K562 (cell line): ENCODE results near the gene CLGN. TPM values are rescaled to one million over a fixed set of nuclear protein-coding genes. Genes with fewer than 3 reads are reported as not detected.

Experiments
- ARID1B ChIP-seq: fragments of 450-650 bp; IDR thresholded peaks from 2 replicates; pipeline ENCODE4 v1.6.1; 2016; ENCODE audit warnings: antibody characterized with exemption, mild to moderate bottlenecking, inconsistent platforms
- ARID2 ChIP-seq: fragments of 450-650 bp; IDR thresholded peaks from 2 replicates; pipeline ENCODE4 v1.6.1; 2017; ENCODE audit warnings: antibody characterized with exemption, mild to moderate bottlenecking
- CC2D1A ChIP-seq: fragments of 450-650 bp; IDR thresholded peaks from 2 replicates; pipeline ENCODE4 v1.6.1; 2017; ENCODE audit warnings: mild to moderate bottlenecking
- CSDE1 ChIP-seq, 2 experiments: fragments of 450-650 bp; IDR thresholded peaks; 2 replicates each; pipeline ENCODE4 v1.6.1; 2016; ENCODE audit warnings: mild to moderate bottlenecking in 1 of 2
- CXXC5 ChIP-seq: fragments of 250-450 bp; sonication (Bioruptor Pico); IDR thresholded peaks from 2 replicates; pipeline ENCODE4 v1.8.0; 2022; ENCODE audit warnings: inconsistent platforms, mild to moderate bottlenecking, moderate library complexity
- EP300 ChIP-seq: IDR thresholded peaks from 2 replicates; pipeline ENCODE4 v1.6.1; 2012; ENCODE audit warnings: low read length, improper control_type of control experiment
- ILF3 ChIP-seq: fragments of 450-650 bp; IDR thresholded peaks from 2 replicates; pipeline ENCODE4 v1.6.1; 2018; ENCODE audit warnings: antibody characterized with exemption, mild to moderate bottlenecking, moderate library complexity, borderline replicate concordance
- L3MBTL2 ChIP-seq: fragments of 450-650 bp; IDR thresholded peaks from 2 replicates; pipeline ENCODE4 v1.6.1; 2016; ENCODE audit warnings: mild to moderate bottlenecking, moderate library complexity
- PBX2 ChIP-seq, 2 experiments: IDR thresholded peaks in 1 of 2; conservative IDR thresholded peaks in 1 of 2; 2 replicates each; pipeline ENCODE4 v1.6.1; 2016; ENCODE audit warnings: low read depth in 2 of 2, mild to moderate bottlenecking in 1 of 2, missing compliant biosample characterization in 1 of 2, missing genetic modification characterization in 1 of 2, moderate library complexity in 1 of 2
- PTBP1 ChIP-seq: fragments of 200-400 bp; formaldehyde crosslinking; IDR thresholded peaks from 2 replicates; pipeline ENCODE4 v1.6.1; 2017; ENCODE audit warnings: low read depth, low read length
- RFX5 ChIP-seq: IDR thresholded peaks from 2 replicates; pipeline ENCODE4 v1.6.1; 2011; ENCODE audit warnings: low read depth, mild to moderate bottlenecking, improper control_type of control experiment, low read length
- SIRT6 ChIP-seq: IDR thresholded peaks from one replicate; pipeline ENCODE4 v1.6.1; 2012; ENCODE audit warnings: low read depth, mild to moderate bottlenecking, control low read depth, inconsistent platforms, low read length, moderate library complexity
- ZBTB9 ChIP-seq: fragments of 450-650 bp; formaldehyde crosslinking; IDR thresholded peaks from 2 replicates; pipeline ENCODE4 v1.4.0; 2020; ENCODE audit warnings: mild to moderate bottlenecking, moderate library complexity
- polyA plus RNA-seq, 8 experiments: library from polyadenylated mRNA; depleted of rRNA in 4 of 8; stranded (reverse) in 5 of 8; unstranded in 3 of 8; fragments of >200 nt; fragmentation: Nextera tagmentation in 2 of 8; fragmentation: Illumina TruSeq in 1 of 8; extraction: Ambion mirVana in 2 of 8; extraction: Trizol in 1 of 8; gene quantifications; 2 replicates each; pipeline versions ENCODE4 v1.2.1 to v1.2.3, GENCODE V29; 2011 to 2014; ENCODE audit warnings: inconsistent platforms in 1 of 8, missing spikeins in 1 of 8
- total RNA-seq, 7 experiments: library from RNA; depleted of rRNA in 6 of 7; stranded (reverse); fragments of >200 nt in 6 of 7; fragmentation: Illumina TruSeq in 2 of 7; extraction: Trizol in 2 of 7; gene quantifications; 2 replicates each; pipeline versions ENCODE4 v1.2.1 to v1.2.3, GENCODE V29; 2011 to 2021; ENCODE audit warnings: low replicate concordance in 1 of 7

The CLGN gene
- total and polyA plus RNA-seq, 9 of the 15 experiments (the other 6 are each of a cell fraction or from before 2014, with no cell fraction given): 0.22 to 3.6 (median 2.7) TPM

- TF ChIP-seq PBX2 (CRISPR knock-in tag; IDR thresholded peaks at IDR 0.05; ENCODE audit: low read depth): no peak
- peak; percentile 79 for TF ChIP-seq PBX2 (tag; conservative IDR thresholded peaks at IDR 0.05; ENCODE audit: low read depth)
- TF ChIP-seq SIRT6: no peak
- TF ChIP-seq ZBTB9 (CRISPR knock-in tag): no peak
- 0 out of 2 replicates have a peak, but pooled peaks have one; percentile 39 for TF ChIP-seq CXXC5 (CRISPR knock-in tag)
- TF ChIP-seq CC2D1A: no peak
- TF ChIP-seq EP300: peak; percentile 84
- TF ChIP-seq L3MBTL2: no peak
- no peak for TF ChIP-seq ILF3
- TF ChIP-seq ARID2: no peak
- TF ChIP-seq CSDE1 (IDR thresholded peaks at IDR 0.05): no peak; a peak in 1 of 4 replicates
- no peak for TF ChIP-seq PTBP1
- no peak for TF ChIP-seq RFX5
- peak; percentile 12; the same call in 1 of the 2 replicates for TF ChIP-seq ARID1B
These were observed 547 bp upstream of the CLGN start (continued) for GRCh38 chr4:140427919-140428471.
